ENCODE results near the gene MAFF.

MAFF gene

GRCh38 chr22:38163844-38164550 lies 37.8 kb upstream of the MAFF start:
- no peak overlapping the region for H3K27ac ChIP-seq
- peaks cover 9% of the 10 kb centered on the region for H3K36me3 ChIP-seq
- no peaks in the 10 kb centered on the region for H3K9me3 ChIP-seq
- no peak overlapping the region for H3K4me3 ChIP-seq (ENCODE audit: low read depth in 1 of 2, low read length in 1 of 2)
- no peaks in the 10 kb centered on the region for H3K27me3 ChIP-seq
- no peaks in the 10 kb centered on the region for H3K4me1 ChIP-seq (ENCODE audit: control insufficient read depth in 1 of 2, insufficient read depth in 1 of 2, low read depth in 1 of 2, low read length in 1 of 2)
- TF ChIP-seq, protein P1, sequence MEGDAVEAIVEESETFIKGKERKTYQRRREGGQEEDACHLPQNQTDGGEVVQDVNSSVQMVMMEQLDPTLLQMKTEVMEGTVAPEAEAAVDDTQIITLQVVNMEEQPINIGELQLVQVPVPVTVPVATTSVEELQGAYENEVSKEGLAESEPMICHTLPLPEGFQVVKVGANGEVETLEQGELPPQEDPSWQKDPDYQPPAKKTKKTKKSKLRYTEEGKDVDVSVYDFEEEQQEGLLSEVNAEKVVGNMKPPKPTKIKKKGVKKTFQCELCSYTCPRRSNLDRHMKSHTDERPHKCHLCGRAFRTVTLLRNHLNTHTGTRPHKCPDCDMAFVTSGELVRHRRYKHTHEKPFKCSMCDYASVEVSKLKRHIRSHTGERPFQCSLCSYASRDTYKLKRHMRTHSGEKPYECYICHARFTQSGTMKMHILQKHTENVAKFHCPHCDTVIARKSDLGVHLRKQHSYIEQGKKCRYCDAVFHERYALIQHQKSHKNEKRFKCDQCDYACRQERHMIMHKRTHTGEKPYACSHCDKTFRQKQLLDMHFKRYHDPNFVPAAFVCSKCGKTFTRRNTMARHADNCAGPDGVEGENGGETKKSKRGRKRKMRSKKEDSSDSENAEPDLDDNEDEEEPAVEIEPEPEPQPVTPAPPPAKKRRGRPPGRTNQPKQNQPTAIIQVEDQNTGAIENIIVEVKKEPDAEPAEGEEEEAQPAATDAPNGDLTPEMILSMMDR (IDR thresholded peaks at IDR 0.05), result no peak

GRCh38 chr22:38164551-38164918 lies 37.3 kb upstream of the MAFF start:
- H3K27ac ChIP-seq, result no peak overlapping the region
- H3K9me3 ChIP-seq, result no peaks in the 10 kb centered on the region
- no peak overlapping the region for H3K4me3 ChIP-seq (ENCODE audit: low read depth in 1 of 2, low read length in 1 of 2)
- H3K27me3 ChIP-seq, result no peaks in the 10 kb centered on the region
- TF ChIP-seq, protein P1 (IDR thresholded peaks at IDR 0.05), result no peak
- peaks cover 10% of the 10 kb centered on the region for H3K36me3 ChIP-seq
- H3K4me1 ChIP-seq (ENCODE audit: control insufficient read depth in 1 of 2, insufficient read depth in 1 of 2, low read depth in 1 of 2, low read length in 1 of 2), result no peaks in the 10 kb centered on the region

DNA sequence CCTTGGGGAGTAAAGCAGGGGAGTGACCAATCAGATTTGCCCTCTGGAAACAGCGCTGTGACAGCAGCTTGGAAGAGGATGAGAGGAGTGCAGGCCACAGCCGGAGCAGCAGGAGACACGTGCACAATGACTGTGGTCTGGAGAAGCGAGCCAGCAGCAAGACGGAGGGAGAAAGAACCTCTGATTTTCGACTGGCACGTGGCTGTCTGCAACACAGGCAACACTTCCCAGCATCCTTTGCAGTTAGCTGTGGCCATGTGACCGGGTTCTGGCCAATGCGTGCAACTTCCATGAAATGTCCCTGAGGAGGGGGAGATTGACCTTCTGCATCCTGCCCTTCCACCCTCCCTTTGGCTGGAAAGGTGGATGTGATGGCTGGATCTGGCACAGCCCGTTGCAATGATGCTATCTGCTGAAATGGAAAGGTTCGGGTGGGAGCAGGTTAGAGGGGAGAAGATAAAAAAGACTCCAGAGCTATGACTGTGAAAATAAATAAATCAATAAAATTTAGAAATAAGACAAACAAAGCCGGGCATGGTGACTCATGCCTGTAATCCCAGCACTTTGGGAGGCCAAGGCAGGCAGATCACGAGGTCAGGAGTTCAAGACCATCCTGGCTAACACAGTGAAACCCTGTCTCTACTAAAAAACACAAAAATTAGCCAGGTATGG lies 35.7 kb upstream of the MAFF start:
- H3K4me3 ChIP-seq (ENCODE audit: low read depth in 1 of 2, low read length in 1 of 2), result no peak overlapping the region
- no peaks in the 10 kb centered on the region for H3K27me3 ChIP-seq
- TF ChIP-seq, protein P1 (IDR thresholded peaks at IDR 0.05), result no peak
- peaks cover 10% of the 10 kb centered on the region for H3K36me3 ChIP-seq
- no peaks in the 10 kb centered on the region for H3K9me3 ChIP-seq
- H3K4me1 ChIP-seq (ENCODE audit: control insufficient read depth in 1 of 2, insufficient read depth in 1 of 2, low read depth in 1 of 2, low read length in 1 of 2), result no peaks in the 10 kb centered on the region
- H3K27ac ChIP-seq, result no peak overlapping the region

- TF ChIP-seq, protein P1 (IDR thresholded peaks at IDR 0.05), result no peak
- H3K27me3 ChIP-seq, result no peaks in the 10 kb centered on the region
- peaks cover 4 to 5% of the 10 kb centered on the region in 2 experiments for H3K4me1 ChIP-seq (ENCODE audit: control insufficient read depth in 1 of 2, insufficient read depth in 1 of 2, low read depth in 1 of 2, low read length in 1 of 2)
- H3K9me3 ChIP-seq, result no peaks in the 10 kb centered on the region
- H3K36me3 ChIP-seq, result peaks cover 10% of the 10 kb centered on the region
- no peak overlapping the region for H3K27ac ChIP-seq
- H3K4me3 ChIP-seq (ENCODE audit: low read depth in 1 of 2, low read length in 1 of 2), result no peak overlapping the region
These were observed 33.8 kb upstream of the MAFF start for GRCh38 chr22:38167988-38168407.

- no peaks in the 10 kb centered on the region for H3K27me3 ChIP-seq
- no peak overlapping the region for H3K27ac ChIP-seq
- peaks cover 10% of the 10 kb centered on the region for H3K36me3 ChIP-seq
- no peak overlapping the region for H3K4me3 ChIP-seq (ENCODE audit: low read depth in 1 of 2, low read length in 1 of 2)
- TF ChIP-seq, protein P1 (IDR thresholded peaks at IDR 0.05), result no peak
- no peaks in the 10 kb centered on the region for H3K9me3 ChIP-seq
- H3K4me1 ChIP-seq (ENCODE audit: control insufficient read depth in 1 of 2, insufficient read depth in 1 of 2, low read depth in 1 of 2, low read length in 1 of 2), result peaks cover 7 to 8% of the 10 kb centered on the region in 2 experiments
These were observed 32.7 kb upstream of the MAFF start for GRCh38 chr22:38169116-38169515.

Data from neutrophil (primary cell).